ENCODE measurements around the gene PDZRN4. TPM values are rescaled to one million over a fixed set of nuclear protein-coding genes. Genes with fewer than 3 reads are reported as not detected.

PDZRN4 gene
- polyA plus RNA-seq, 1 donor from 2014 or later, result 46.7 TPM

GRCh38 chr12:41162461-41162860, 25.7 kb upstream of the PDZRN4 start:
- Histone ChIP-seq H3K27ac (ENCODE audit: low read length) (no peak overlapping the region), H3K27me3 (ENCODE audit: insufficient read depth, low read depth, low read length) (no peaks in the 10 kb centered on the region), H3K9ac (ENCODE audit: low read length) (no peak overlapping the region), H3K36me3 (ENCODE audit: insufficient read depth, low read length) (no peaks in the 10 kb centered on the region), H3K4me3 (ENCODE audit: low read length) (no peak overlapping the region), H2AFZ (ENCODE audit: low read depth, low read length) (no peak overlapping the region), H3K79me2 (replicated peaks; ENCODE audit: insufficient read depth, low read length) (no peaks in the 10 kb centered on the region), H3K9me2 (ENCODE audit: insufficient read depth, low read length) (no peaks in the 10 kb centered on the region), H3F3A (ENCODE audit: insufficient read depth, low read length, poor library complexity, severe bottlenecking) (no peaks in the 10 kb centered on the region), H3K9me3 (ENCODE audit: low read length) (no peaks in the 10 kb centered on the region), H4K20me1 (ENCODE audit: insufficient read depth) (no peaks in the 10 kb centered on the region), H3K4me2 (ENCODE audit: low read length) (no peak overlapping the region)
- TF ChIP-seq POLR2AphosphoS5 (IDR thresholded peaks at IDR 0.05), result no peak
- no peak for TF ChIP-seq RAD21 (conservative IDR thresholded peaks at IDR 0.05)
- TF ChIP-seq EP300 (conservative IDR thresholded peaks at IDR 0.05; ENCODE audit: poor library complexity, severe bottlenecking), result no peak
- no peak for TF ChIP-seq CTCF (IDR thresholded peaks at IDR 0.05; ENCODE audit: poor library complexity, severe bottlenecking)
- TF ChIP-seq SMC3 (conservative IDR thresholded peaks at IDR 0.05; ENCODE audit: poor library complexity), result no peak
- no peak for TF ChIP-seq REST (IDR thresholded peaks at IDR 0.05; ENCODE audit: borderline replicate concordance)
- no peak for TF ChIP-seq MXI1 (conservative IDR thresholded peaks at IDR 0.05; ENCODE audit: poor library complexity, severe bottlenecking)
- no peak for TF ChIP-seq TAF1 (IDR thresholded peaks at IDR 0.05; ENCODE audit: low read depth)

- no peaks in the 10 kb centered on the region for H3F3A ChIP-seq (ENCODE audit: insufficient read depth, low read length, poor library complexity, severe bottlenecking)
Observed at GRCh38 chr12:41167701-41168100, 20.4 kb upstream of the PDZRN4 start.

More at GRCh38 chr12:41167701-41168100, 20.4 kb upstream of the PDZRN4 start:
- Histone ChIP-seq H4K20me1 (ENCODE audit: insufficient read depth) (no peaks in the 10 kb centered on the region), H3K4me3 (ENCODE audit: low read length) (no peak overlapping the region), H3K9me3 (ENCODE audit: low read length) (no peaks in the 10 kb centered on the region), H2AFZ (ENCODE audit: low read depth, low read length) (no peak overlapping the region), H3K9ac (ENCODE audit: low read length) (no peak overlapping the region), H3K4me2 (ENCODE audit: low read length) (no peak overlapping the region), H3K79me2 (replicated peaks; ENCODE audit: insufficient read depth, low read length) (no peaks in the 10 kb centered on the region), H3K27ac (ENCODE audit: low read length) (no peak overlapping the region), H3K36me3 (ENCODE audit: insufficient read depth, low read length) (no peaks in the 10 kb centered on the region), H3K27me3 (ENCODE audit: insufficient read depth, low read depth, low read length) (no peaks in the 10 kb centered on the region), H3K9me2 (ENCODE audit: insufficient read depth, low read length) (no peaks in the 10 kb centered on the region)
- no peak for TF ChIP-seq RAD21 (conservative IDR thresholded peaks at IDR 0.05)
- TF ChIP-seq CTCF (IDR thresholded peaks at IDR 0.05; ENCODE audit: poor library complexity, severe bottlenecking), result no peak
- TF ChIP-seq TAF1 (IDR thresholded peaks at IDR 0.05; ENCODE audit: low read depth), result no peak
- no peak for TF ChIP-seq POLR2AphosphoS5 (IDR thresholded peaks at IDR 0.05)
- TF ChIP-seq MXI1 (conservative IDR thresholded peaks at IDR 0.05; ENCODE audit: poor library complexity, severe bottlenecking), result no peak
- TF ChIP-seq EZH2 (IDR thresholded peaks at IDR 0.05; ENCODE audit: borderline replicate concordance, insufficient read depth, low read length, poor library complexity, severe bottlenecking), result no peak
- TF ChIP-seq SMC3 (conservative IDR thresholded peaks at IDR 0.05; ENCODE audit: poor library complexity), result no peak
- TF ChIP-seq EP300 (conservative IDR thresholded peaks at IDR 0.05; ENCODE audit: poor library complexity, severe bottlenecking), result no peak
